ENCODE data around the gene CLSTN1.

Gene CLSTN1

DNA sequence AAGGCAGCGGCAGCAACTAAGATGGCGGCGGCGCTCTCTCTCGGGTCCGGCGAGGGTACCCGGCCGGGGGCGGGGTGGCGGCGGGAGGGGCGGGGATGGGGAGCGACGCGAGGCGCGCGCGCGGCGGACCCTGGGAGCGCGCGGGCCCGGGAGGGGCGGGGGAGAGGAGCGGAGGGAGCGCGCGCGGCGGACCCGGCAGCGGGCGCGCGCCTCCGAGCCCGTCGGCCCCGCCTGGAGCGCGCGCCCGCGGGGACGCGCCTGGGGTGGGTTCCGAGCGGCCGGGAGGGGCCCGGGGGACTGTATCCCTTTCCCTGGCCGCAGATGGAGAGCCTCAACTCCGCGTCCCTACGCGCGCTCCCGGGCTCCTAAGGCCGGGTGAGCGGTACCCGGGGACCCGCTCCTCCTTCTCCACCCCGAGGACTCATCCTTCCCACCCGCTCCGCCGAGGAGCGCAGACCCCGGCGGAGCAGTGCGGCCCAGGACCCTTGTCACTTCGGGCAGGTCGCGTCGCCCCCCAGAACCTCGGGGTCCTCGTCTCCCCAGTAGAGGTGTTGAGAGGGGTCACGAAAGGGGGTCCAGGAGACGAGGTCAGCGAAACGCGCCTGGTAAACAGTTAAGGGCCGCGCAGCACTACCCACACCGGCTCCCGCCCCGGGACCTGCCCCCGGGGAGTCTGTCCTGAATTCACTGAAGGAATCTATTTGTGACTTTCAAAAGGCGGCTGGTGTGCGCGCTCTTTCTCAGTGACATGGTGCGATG is at the start of gene CLSTN1:
Gene CLSTN1 (minus strand): TSS at position 23 of the 759 bp plus-strand sequence. CDS start 232 bp downstream, outside the sequence.
- peak; percentile 95 for DNase-seq

DNA sequence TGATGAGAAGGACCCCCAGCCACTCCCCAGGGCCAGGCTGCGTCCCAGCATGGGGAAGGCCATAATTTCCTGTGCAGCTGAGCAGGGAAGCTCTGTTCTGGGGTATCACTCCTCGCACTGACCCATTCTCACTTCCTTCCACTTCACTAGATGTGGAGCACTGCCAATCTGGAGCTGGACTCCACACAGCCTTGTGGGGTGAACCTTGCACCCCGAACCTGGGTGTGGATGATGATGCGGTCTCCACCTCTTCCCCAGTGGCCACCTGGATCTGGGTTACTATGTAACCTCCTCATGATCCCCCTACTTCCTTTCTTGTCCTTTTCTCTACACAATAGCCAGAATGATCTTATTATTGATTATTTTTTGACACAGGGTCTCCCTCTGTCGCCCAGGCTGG is 49.6 kb upstream of the CLSTN1 start:
- no peak for DNase-seq

DNA sequence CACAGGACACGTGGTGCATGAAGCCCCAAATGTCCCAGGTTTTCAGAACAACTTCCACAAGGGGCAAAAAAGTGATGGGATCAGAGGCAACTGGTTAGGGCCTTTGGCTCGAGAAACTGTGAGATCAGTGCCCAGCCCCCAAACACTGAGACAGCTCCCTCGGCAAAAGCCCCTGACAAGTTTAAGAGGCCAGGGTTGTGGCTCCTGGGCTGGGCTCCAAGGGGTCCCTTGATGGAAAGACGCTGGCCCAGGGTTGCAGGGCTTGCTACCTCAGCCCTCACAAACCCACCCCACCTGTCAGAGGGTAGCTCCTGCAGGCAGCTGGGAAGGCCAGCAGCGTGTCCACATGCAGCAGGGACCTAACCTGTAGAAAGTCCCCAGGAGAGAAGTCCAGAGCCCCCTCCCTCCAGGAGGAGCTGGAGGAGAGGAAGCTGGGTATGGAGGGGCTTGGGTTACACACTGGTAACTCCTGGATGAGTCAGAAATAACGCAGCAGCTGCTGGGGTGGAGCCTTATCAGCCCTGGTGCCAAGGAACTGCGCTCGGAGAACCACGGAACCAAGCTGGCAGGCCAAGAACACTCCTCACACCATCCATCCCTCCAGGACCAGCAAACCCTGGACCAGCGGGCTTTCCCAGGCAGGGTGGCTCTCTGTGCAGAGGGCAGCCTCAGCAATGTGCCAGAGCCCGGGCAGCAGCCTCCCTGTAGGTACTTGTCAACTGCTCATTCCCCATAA is 48.8 kb upstream of the CLSTN1 start:
- DNase-seq: no peak

DNA sequence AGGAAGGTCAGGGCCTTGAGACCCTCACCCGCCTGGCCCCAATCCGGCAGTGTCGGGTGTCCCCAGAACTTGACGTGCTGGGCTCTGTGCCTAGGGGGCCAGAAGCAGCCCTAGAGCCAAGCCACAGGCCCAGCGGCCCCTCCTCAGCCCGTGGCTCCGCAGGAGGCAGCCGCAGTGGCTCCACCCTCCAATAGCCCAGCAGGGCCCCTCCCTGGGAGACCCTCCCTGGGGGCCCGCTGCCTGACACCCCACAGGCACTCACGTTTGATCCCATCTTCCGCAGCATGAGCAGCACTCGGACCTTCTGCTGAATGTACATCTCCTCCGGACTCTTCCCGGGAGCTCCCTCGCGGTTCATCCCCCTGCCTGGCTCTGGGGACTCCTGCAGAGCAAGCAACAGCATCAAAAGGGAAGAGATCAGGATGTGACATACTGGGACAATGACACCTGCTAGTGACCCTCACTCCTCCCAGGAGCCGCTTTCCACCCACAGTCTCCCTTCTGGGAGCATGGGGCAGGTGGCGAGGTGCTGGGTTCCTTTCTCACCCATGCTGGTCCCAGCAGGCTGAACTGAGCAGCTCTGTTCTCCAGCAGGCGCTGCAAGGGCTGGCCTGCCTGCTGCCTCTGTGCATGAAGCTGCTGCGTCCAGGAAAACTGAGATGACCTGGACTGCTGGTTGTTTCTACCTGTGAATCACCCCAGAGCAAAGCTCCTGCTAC is 48.1 kb upstream of the CLSTN1 start:
- DNase-seq: no peak

DNA sequence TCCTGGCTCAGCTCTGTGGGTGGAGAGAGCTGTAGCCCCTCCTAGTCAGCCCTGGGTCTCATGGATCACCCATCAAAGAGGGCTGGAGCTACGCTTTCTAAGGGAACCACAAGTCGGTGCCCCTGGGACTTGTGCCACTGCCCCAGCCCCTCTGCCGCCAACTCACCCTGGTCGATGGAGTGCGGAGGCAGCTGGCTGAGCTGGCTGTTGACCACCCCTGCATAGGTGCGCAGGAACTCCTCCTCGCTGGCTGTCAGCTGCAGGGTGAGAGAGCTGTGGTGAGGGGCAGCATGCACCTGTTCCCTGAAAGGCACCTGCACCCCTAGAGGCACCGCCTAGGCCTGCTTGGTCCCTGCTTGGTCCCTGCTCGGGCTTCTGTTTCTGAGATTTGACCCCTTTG is 47.3 kb upstream of the CLSTN1 start:
- DNase-seq: no peak

DNA sequence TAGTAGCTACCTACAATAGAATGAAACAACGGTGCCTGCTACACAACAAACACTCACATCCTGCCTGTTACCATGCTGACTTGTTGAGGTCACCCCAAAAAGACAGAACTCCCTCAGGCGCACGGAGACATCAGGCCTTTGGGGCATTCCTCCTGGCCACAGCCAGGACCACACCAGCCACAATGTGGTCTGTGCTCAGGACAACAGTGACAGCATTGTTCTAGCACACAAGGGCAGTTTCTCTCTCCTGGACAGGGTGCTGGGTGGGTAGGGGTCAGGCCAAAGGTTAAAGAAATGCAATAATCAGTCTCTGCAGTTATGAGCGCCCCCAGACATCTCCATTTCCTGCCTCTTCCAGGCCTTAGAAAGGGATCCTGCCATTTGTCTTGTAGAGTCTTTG is 46.8 kb upstream of the CLSTN1 start:
- no peak for DNase-seq

DNA sequence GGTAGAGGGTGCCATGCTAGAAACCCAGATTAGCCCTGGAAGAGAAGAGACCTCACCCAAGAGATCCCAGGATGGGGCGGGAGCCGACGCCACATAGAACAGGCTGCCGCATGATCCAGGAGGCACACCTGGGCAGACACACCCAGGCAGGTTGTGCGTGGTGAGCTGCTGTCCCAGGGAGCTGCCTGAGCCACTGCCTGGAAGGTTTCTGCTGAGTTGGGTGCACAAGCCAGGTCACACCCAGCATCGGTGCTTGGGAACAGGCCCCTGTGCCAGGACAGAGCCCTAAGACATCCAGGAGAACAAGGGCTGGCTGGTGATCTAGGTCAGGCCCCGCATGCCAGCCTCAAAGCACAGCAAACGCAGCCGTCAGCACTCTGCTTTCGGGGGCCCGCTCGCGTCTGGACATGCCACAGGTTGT is 46.1 kb upstream of the CLSTN1 start:
- DNase-seq: no peak

DNA sequence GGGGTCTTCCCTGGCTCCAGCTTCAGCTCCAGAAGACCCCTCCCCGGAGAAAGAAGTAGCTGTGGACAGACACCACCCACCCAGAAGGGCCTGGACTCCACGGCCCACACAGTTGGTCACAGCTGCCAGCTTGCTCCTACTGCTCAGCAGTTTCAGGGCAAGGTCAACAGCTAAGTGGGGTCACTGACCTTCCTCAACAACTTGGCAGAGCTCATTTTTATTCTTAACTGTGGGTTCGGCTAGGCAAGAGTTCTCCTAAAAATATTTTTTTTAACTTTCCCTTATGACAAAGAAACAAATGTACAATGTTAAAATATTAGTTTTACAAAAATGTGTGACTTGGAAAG is 44.5 kb upstream of the CLSTN1 start:
- DNase-seq: no peak

DNA sequence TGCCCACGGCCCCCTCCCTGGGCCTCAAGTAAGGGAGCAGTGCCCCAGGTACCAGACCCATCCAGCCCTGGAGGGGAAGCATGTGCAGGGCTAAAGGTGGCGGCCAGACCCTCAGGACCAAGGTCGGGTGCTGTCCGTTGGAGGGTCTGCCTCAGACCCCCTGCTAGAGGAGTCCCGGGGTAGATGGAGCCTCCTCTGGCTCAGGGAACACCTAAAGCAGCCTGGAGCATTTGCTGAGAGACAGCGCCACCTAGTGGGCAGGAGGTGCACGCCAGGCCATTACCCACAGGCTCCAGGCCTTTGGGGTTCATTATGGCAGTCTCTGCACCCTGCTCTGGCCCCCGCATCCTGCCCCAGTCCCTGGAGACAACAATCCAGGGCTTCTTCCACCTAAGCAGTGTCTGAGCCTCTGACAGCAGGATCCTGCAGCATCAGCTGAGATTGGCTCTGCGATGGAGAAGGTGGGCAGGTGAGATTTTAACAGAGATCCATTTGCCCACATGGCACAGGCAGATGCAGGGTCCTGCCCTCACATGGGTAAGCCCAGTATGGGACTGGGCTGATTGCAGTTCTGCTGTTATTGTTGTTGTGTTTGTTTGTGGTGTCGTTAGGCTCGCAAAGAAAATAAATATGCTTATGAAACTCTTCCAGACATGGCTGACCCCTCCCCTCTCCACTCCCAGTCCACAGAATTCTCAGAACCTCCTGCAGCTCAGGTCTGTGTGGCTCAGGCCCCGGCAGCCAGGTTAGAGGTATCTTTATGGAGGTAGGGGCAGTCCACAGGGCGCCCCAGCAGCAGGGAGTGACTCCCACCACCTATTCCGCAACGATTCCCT is 43.9 kb upstream of the CLSTN1 start:
- peak; percentile 90 for DNase-seq

DNA sequence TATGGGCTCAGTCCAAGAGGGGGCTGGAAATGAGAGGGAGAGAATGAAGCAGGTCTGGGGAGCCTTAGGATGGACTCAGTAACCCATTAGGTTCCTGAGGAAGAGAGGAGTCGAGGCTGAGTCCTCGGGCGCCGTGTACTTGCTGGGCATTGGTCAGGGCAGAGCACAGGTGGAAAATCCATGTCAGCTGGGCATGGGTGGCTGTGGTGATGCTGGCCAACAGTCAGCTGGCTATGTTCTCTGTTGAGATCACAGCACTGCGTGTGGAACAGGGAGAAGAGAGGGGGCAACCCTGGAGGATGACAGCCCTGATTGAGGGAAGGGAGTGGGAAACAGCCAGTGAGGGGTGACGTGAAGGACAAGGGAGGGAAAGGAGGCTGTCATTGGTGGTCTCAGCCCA is 43.1 kb upstream of the CLSTN1 start:
- no peak for DNase-seq

DNA sequence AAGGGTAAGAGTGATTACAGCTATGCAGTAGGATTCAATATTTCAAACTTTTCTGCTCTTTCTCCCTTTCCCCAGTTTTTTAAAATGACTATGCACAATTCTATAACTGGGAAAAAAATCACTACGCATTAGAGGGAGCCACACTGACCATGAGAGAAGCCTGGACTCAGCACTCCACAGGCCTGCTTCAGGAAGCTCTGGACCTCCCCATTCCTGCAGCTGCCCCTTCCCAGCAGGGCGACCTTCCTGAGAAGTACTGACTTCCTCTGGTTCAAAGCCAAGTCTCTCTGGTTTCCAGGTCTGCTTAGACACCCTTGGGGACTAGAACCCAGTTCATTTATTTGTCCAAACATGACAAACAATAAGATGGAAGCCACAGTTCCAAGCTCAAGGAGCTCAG is 42.0 kb upstream of the CLSTN1 start:
- DNase-seq: no peak

DNA sequence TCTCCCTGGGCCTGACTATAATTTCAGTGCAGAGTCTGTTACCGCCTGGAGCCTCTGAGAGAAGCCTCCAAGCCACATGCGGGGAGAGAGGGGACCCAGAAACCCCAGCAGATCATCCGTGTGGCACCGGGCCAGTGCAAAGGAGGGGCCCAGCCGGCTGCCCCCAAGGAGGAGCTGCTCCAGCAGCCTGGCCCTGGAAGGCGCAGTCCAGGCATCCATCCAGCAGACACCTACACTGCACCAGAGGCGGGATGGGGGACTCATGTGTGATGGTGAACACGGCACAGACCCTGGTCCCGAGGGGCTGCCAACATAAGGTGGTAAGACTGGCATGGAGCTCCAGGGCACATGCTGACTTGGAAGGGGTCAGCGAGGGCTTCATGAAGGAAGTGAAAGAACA is 39.6 kb upstream of the CLSTN1 start:
- DNase-seq: no peak

DNA sequence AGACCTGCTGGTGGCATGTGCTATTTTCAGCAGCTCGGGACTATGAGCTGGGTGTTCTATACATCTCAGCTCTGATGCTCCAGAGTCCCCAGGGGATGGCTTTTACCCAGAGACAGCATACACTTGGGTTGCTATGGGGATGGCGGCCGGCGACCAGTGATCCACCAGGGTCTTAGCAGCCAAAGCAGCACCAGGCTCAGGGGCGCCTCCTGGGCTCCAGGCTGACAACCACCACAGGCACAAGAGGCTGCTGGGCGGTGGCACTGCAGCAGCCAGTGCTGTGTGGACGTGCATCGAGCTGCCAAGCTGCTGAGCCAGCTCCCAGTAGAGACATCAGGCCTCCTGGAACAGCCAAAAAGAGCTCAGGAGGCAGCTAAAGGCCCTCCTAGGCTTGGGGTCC is 37.6 kb upstream of the CLSTN1 start:
- no peak for DNase-seq

DNA sequence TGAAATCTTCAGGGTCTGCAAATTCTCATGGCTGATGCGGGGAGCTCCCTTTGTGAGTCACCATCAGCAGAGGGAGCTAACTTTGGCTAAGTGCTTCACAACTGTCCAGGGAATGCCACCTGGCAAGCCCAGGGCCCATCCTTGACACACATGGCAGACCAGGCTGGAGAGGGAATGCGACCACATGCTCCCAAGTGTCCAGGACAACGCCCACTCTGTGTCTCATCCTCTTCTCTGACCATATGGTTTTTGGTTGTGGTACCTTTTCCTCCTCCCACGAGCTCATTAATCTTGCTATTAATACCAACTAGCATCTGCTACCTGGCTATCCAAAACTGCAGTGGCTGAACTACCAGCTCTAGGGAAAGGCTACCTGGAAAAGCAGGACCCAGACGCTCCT is 37.1 kb upstream of the CLSTN1 start:
- DNase-seq: no peak

DNA sequence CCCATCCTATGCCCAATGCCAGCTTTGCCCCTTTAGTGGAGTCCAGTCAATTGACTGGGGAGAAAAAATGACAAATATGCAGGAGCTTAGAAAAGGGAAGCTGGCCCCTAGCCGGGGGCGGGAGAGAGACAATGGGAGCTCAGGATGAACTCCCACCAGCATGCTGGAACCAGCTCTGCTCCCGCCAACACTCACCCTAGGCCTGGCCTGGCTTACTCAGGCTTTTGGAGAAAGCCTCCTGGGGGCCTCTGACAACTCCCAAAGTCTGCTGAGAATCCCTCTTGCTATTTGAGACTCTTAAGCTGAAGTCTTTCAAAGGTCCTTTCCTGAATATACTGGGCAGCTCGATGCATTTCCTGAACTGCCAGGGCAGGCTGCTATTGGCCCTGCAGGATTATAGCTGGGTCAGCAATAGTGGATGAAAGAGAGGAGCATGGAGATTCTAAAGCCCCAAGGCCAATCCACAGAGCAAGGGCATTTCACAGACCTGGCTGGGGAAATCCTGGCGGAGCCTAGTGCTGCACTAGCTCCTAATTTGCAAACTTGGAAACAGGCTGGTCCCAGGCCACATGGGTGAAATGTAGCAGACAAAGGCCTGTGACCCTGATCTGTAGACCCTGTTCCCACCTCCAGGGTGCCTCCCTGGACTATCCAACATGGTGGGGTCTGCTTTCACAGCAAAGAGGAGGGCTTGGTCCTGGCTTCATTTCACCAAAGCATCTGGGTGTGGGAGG is 35.7 kb upstream of the CLSTN1 start:
- no peak for DNase-seq

DNA sequence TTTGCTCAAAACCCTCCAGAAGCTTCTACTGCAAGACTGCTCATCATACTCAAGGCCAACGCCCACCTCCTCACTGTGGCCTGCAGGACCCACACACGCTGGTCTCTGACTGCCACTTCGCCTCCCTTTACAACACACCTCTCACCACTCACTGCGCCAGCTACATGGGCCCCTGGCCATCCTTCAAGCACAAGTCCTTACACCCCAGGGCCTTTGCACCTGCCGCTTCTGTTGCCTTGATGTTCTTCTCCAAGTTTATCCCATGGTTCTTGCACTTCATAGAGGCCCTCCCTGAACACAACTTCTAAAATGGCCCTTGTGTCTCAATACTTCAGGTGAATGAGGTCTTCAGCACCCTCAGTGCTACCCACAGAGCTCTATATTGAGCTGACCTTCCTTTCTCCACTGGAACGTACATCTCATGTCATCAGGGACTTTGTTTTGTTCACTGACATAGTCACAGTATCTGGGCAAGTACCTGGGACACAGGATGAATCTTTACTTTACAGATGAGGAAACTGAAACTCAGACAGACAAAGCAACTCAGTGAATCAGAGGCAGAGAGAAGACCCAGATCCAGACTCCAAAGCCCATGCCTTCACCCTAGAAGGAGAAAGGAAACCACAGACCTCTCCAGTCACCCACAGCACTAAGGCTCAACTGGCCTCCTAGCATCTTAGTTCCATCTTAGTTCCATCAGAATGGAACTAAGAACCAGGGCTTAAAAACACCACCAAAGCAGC is 34.7 kb upstream of the CLSTN1 start:
- DNase-seq: peak; percentile 9

DNA sequence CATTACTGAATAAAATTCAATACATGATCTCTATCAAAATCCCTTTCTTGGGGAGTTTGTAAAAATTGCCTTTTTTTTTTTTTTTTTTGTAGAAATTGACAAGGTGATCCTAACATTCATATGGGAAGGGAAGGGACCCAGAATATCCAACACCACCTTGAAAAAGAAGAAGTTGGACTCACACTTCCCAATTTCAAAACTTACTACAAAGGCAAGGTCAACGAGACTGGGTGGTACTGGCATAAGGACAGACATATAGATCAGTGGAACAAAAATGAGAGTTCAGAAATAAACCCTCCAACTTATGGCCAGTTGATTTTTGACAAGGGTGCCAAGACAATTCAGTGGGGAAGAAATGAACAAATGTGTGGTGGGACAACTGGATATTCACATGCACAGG is 31.4 kb upstream of the CLSTN1 start:
- DNase-seq: no peak

DNA sequence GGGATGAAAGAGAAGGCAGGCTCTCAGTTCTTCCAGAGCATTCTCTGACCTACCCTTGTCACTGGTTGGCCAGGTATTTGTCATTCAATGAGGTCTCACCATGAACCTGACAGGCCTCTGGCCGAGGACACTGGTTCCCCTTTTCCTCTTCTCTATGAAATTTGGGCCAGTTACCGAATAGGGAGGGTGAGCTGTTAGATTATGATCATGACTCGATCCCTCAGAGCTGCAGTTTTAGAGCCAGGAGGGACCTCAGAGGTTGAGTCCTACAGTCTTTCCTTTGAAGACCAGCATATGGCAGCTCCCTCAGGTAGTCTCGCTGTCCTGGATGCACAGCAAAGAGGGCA is 29.5 kb upstream of the CLSTN1 start:
- no peak for DNase-seq

DNA sequence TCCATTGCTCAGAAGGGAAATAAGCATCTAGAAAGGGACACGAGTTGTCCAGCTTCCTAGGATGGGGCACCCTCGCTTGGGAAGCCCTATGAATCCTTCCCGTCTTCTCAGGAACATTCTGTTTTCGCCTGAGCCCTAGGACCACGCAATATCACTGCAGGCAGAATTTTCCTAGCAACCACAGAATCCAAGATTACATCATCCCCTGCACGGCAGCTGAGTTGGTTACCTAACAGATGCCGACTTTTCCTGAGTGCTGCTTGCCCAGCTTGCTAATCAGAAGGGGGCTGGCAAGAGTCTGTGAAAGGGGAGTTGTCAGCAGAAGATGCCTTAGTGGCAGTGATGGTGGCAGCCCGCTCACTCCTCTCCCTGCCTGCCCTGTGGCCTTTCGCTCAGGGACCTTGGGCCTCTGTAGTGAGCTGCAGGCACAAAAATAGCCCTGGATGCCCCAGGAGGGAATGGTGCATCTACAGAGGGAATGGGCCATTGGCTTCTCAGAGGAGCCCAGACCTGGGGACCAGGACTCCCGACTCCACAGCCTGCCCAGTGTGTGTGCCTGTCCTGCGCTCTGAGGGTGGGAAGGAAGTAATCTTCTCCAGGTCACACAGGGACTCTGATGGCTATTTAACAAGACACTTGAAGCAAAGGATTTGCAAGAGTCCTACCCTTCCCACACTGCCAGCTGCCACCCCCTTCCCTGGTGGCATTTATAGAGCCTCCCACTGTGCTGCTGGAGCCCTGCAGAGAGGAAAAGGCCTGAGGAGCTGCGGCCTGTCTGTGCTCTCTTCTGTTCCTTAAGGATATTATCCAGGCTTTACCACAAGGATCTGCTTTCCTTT is 28.9 kb upstream of the CLSTN1 start:
- no peak for DNase-seq

DNA sequence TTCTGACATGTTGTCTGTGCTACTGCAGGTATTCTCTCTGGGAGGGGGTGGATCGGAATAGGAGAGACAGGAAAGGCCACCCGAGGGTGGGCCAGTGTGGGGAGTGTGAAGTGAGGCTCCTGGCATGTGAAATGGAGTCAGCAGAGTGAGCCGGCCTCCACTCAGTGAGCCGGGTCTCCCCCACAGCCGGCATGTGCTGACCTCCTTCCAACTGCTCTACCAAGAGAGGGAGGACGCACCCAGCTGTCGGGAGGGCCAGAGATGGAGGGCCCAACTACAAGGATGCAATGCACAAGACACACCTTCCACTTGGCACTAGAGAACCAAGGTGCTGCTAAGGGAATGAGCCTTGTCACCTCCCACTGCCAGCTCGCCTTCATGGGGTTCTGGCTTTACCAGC is 28.2 kb upstream of the CLSTN1 start:
- no peak for DNase-seq
